ENCODE measurements around the gene ZNF668. TPM values are rescaled to one million over a fixed set of nuclear protein-coding genes. Genes with fewer than 3 reads are reported as not detected.

ZNF668 gene
- total RNA-seq, 1 experiment from 2014 or later, result 21.5 TPM

DNA sequence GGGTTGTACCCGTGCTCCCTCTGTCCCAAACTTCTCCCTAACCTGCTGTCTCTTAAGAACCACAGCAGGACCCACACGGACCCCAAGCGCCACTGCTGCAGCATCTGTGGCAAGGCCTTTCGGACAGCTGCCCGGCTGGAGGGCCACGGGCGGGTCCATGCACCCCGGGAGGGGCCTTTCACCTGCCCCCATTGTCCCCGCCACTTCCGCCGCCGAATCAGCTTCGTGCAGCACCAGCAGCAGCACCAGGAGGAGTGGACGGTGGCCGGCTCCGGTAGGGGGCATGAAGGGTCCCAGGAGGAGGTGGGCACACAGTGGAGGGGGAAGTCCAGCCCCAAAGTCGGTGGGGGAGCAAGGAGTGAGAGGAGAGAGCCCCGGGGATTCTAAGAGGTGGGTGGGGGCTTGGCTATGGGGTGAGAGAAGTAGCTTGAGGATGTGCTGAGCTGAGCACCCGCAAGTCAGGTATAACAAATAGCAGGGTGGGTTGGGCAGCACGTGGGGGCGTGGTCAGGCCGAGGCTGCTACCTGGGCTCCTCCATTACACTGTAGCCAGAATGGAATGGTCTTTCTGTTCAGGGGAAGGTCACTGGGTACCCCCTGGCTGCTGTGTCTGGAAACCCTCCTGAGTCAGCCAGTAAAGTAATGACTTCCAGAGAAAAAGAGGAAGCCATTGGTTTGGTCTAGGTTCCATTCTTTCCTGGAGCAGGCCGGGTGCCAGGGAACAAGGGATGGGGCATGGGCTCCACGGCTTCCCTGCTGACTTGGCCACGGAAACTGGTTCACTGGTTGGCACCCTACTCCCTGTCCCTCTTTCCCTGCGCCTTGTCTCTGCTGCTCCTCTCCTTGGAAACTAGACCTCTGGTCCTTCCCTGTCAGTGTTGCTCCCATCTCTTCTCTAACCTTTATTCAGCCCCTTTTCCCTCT lies 7.7 kb upstream of the ZNF668 start:
- Histone ChIP-seq H3K36me3 (ENCODE audit: control insufficient read depth, insufficient read depth, low read length) (no peaks in the 10 kb centered on the region; the same call in none of the 2 replicates), H3K9me3 (ENCODE audit: control insufficient read depth, insufficient read depth, low read depth, low read length) (no peaks in the 10 kb centered on the region), H3K27me3 (ENCODE audit: control insufficient read depth, insufficient read depth, low read length) (no peaks in the 10 kb centered on the region), H3K4me3 (ENCODE audit: low read depth in 2 of 2, low read length in 2 of 2) (no peak overlapping the region), H3K4me1 (ENCODE audit: control insufficient read depth, insufficient read depth, low read length) (no peaks in the 10 kb centered on the region; the same call in 1 of the 2 replicates), H3K27ac (ENCODE audit: low read length) (no peak overlapping the region)
- TF ChIP-seq, protein P1, sequence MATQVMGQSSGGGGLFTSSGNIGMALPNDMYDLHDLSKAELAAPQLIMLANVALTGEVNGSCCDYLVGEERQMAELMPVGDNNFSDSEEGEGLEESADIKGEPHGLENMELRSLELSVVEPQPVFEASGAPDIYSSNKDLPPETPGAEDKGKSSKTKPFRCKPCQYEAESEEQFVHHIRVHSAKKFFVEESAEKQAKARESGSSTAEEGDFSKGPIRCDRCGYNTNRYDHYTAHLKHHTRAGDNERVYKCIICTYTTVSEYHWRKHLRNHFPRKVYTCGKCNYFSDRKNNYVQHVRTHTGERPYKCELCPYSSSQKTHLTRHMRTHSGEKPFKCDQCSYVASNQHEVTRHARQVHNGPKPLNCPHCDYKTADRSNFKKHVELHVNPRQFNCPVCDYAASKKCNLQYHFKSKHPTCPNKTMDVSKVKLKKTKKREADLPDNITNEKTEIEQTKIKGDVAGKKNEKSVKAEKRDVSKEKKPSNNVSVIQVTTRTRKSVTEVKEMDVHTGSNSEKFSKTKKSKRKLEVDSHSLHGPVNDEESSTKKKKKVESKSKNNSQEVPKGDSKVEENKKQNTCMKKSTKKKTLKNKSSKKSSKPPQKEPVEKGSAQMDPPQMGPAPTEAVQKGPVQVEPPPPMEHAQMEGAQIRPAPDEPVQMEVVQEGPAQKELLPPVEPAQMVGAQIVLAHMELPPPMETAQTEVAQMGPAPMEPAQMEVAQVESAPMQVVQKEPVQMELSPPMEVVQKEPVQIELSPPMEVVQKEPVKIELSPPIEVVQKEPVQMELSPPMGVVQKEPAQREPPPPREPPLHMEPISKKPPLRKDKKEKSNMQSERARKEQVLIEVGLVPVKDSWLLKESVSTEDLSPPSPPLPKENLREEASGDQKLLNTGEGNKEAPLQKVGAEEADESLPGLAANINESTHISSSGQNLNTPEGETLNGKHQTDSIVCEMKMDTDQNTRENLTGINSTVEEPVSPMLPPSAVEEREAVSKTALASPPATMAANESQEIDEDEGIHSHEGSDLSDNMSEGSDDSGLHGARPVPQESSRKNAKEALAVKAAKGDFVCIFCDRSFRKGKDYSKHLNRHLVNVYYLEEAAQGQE (IDR thresholded peaks at IDR 0.05; ENCODE audit: insufficient read depth in 1 of 2, low read depth in 2 of 2, low read length in 1 of 2), result no peak
- peak; percentile 52; the same call in 1 of the 2 replicates for TF ChIP-seq POLR2AphosphoS5 (IDR thresholded peaks at IDR 0.05; ENCODE audit: low read depth, low read length)
- ATAC-seq, result no peak
- in situ Hi-C loops (cut with HindIII; ENCODE audit: low pct_unique_long_range_greater_than_20kb, low sequenced_read_pairs) (no loop called here), intact Hi-C loops (cut with micrococcal nuclease; ENCODE audit: unreplicated experiment) (no loop called here)
- BruUV-seq (replicated peaks), result no TSS peak
- POLR2A ChIA-PET, result no interaction called here
- CTCF ChIA-PET, result interaction anchor here (0.7 kb wide), 1 partner anchor 31 kb away, joined by 3 read pairs; no protein-coding TSS in a partner anchor
- no peak for DNase-seq (ENCODE audit: low read depth, low spot score)

DNA sequence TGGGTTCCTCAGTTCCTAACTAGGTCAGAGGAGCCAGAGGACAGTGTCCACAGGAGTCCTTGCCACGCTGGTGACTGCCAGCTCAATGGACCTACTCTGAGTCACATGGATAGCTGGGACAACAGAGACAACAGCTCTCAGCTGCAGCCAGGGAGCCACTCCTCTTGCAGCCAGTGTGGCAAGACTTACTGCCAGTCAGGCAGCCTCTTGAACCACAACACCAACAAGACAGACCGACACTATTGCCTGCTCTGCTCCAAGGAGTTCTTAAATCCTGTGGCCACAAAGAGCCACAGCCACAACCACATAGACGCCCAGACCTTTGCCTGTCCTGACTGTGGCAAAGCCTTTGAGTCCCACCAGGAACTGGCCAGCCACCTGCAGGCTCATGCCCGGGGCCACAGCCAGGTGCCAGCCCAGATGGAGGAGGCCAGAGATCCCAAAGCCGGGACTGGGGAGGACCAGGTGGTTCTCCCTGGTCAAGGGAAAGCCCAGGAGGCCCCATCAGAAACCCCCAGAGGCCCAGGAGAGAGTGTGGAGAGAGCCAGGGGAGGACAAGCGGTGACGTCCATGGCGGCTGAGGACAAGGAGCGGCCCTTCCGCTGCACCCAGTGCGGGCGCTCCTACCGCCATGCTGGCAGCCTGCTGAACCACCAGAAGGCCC lies 6.8 kb upstream of the ZNF668 start:
- DNase-seq (ENCODE audit: low read depth, low spot score) (no peak), ATAC-seq (no peak)
- in situ Hi-C loops (cut with HindIII; ENCODE audit: low pct_unique_long_range_greater_than_20kb, low sequenced_read_pairs), result no loop called here
- BruUV-seq (replicated peaks), result no TSS peak
- TF ChIP-seq, protein P2, sequence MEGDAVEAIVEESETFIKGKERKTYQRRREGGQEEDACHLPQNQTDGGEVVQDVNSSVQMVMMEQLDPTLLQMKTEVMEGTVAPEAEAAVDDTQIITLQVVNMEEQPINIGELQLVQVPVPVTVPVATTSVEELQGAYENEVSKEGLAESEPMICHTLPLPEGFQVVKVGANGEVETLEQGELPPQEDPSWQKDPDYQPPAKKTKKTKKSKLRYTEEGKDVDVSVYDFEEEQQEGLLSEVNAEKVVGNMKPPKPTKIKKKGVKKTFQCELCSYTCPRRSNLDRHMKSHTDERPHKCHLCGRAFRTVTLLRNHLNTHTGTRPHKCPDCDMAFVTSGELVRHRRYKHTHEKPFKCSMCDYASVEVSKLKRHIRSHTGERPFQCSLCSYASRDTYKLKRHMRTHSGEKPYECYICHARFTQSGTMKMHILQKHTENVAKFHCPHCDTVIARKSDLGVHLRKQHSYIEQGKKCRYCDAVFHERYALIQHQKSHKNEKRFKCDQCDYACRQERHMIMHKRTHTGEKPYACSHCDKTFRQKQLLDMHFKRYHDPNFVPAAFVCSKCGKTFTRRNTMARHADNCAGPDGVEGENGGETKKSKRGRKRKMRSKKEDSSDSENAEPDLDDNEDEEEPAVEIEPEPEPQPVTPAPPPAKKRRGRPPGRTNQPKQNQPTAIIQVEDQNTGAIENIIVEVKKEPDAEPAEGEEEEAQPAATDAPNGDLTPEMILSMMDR (IDR thresholded peaks at IDR 0.05), result no peak
- TF ChIP-seq POLR2AphosphoS5 (IDR thresholded peaks at IDR 0.05; ENCODE audit: low read depth, low read length) (no peak), SIN3A (IDR thresholded peaks at IDR 0.05; ENCODE audit: borderline replicate concordance, insufficient read depth, low read depth, low read length) (no peak), TCF7L2 (IDR thresholded peaks at IDR 0.05; ENCODE audit: low read depth, low read length) (no peak)
- TF ChIP-seq, protein P1 (IDR thresholded peaks at IDR 0.05; ENCODE audit: insufficient read depth in 1 of 2, low read depth in 2 of 2, low read length in 1 of 2), result no peak
- no peak overlapping the region for H3K4me3 ChIP-seq (ENCODE audit: low read depth in 2 of 2, low read length in 2 of 2)
- CTCF ChIA-PET, result no interaction called here
- no peaks in the 10 kb centered on the region for H3K27me3 ChIP-seq (ENCODE audit: control insufficient read depth, insufficient read depth, low read length)
- intact Hi-C loops (cut with micrococcal nuclease; ENCODE audit: unreplicated experiment), result no loop called here
- no peaks in the 10 kb centered on the region for H3K9me3 ChIP-seq (ENCODE audit: control insufficient read depth, insufficient read depth, low read depth, low read length)
- H3K4me1 ChIP-seq (ENCODE audit: control insufficient read depth, insufficient read depth, low read length), result no peaks in the 10 kb centered on the region; the same call in 1 of the 2 replicates
- H3K36me3 ChIP-seq (ENCODE audit: control insufficient read depth, insufficient read depth, low read length), result no peaks in the 10 kb centered on the region; the same call in none of the 2 replicates
- POLR2A ChIA-PET, result no interaction called here
- H3K27ac ChIP-seq (ENCODE audit: low read length), result no peak overlapping the region

Measured in Panc1 (cell line).